Trophoblast cell (in vitro differentiated cells and primary cell): ENCODE results near the gene WDR35.

Experiments
- DNase-seq, 2 donors: peaks; one replicate each; pipeline ENCODE4 v3.0.0-alpha.2; 2016
- H2AFZ ChIP-seq: 2 replicates; pipeline ENCODE4 v1.6.1; 2013; ENCODE audit warnings: low read length, moderate library complexity, mild to moderate bottlenecking; ENCODE audit not compliant: insufficient read depth, poor library complexity
- H2AK5ac ChIP-seq: 2 replicates; pipeline ENCODE4 v1.6.1; 2013; ENCODE audit warnings: mild to moderate bottlenecking, low read length
- H2BK120ac ChIP-seq: 2 replicates; pipeline ENCODE4 v1.6.1; 2013; ENCODE audit warnings: low read length, mild to moderate bottlenecking, moderate library complexity; ENCODE audit not compliant: insufficient read depth, poor library complexity
- H2BK12ac ChIP-seq: 2 replicates; pipeline ENCODE4 v1.6.1; 2013; ENCODE audit warnings: mild to moderate bottlenecking, low read length, moderate library complexity
- H2BK5ac ChIP-seq: 2 replicates; pipeline ENCODE4 v1.6.1; 2013; ENCODE audit warnings: low read length, low read depth, moderate library complexity, mild to moderate bottlenecking; ENCODE audit not compliant: poor library complexity
- H3K14ac ChIP-seq: 2 replicates; pipeline ENCODE4 v1.6.1; 2013; ENCODE audit warnings: mild to moderate bottlenecking, low read length
- H3K18ac ChIP-seq: 2 replicates; pipeline ENCODE4 v1.6.1; 2013; ENCODE audit warnings: mild to moderate bottlenecking, low read length
- H3K23ac ChIP-seq: 2 replicates; pipeline ENCODE4 v1.6.1; 2013; ENCODE audit warnings: low read length
- H3K27ac ChIP-seq: 2 replicates; pipeline ENCODE4 v1.5.1; 2013; ENCODE audit warnings: low read depth, mild to moderate bottlenecking, inconsistent platforms, low read length, moderate library complexity
- H3K27me3 ChIP-seq: 2 replicates; pipeline ENCODE4 v1.6.1; 2013; ENCODE audit warnings: inconsistent platforms, mild to moderate bottlenecking, low read length, moderate library complexity; ENCODE audit not compliant: insufficient read depth
- H3K36me3 ChIP-seq, 2 experiments: 1 replicate in 1 of 2; 2 replicates in 1 of 2; pipeline ENCODE4 v1.6.1; 2013; ENCODE audit warnings: low read length in 2 of 2, mild to moderate bottlenecking in 2 of 2, moderate library complexity in 1 of 2; ENCODE audit not compliant: insufficient read depth in 2 of 2, control insufficient read depth in 1 of 2
- H3K4ac ChIP-seq: 2 replicates; pipeline ENCODE4 v1.6.1; 2013; ENCODE audit warnings: low read depth, mild to moderate bottlenecking, low read length, moderate library complexity
- H3K4me1 ChIP-seq, 2 experiments: 1 replicate in 1 of 2; 2 replicates in 1 of 2; pipeline ENCODE4 v1.6.1; 2013; ENCODE audit warnings: low read length in 2 of 2, mild to moderate bottlenecking in 2 of 2, moderate library complexity in 1 of 2; ENCODE audit not compliant: insufficient read depth in 2 of 2, control insufficient read depth in 1 of 2
- H3K4me2 ChIP-seq: 2 replicates; pipeline ENCODE4 v1.6.1; 2013; ENCODE audit warnings: inconsistent platforms, mild to moderate bottlenecking, low read length, moderate library complexity
- H3K4me3 ChIP-seq: 2 replicates; pipeline ENCODE4 v1.5.1; 2013; ENCODE audit warnings: mild to moderate bottlenecking, low read depth, low read length, inconsistent platforms
- H3K79me1 ChIP-seq: one replicate; pipeline ENCODE4 v1.6.1; 2013; ENCODE audit warnings: low read length
- H3K79me2 ChIP-seq: 2 replicates; pipeline ENCODE4 v1.6.1; 2013; ENCODE audit warnings: low read length, mild to moderate bottlenecking; ENCODE audit not compliant: control insufficient read depth, insufficient read depth, poor library complexity
- H3K9ac ChIP-seq: 2 replicates; pipeline ENCODE4 v1.6.1; 2013; ENCODE audit warnings: mild to moderate bottlenecking, low read length
- H3K9me3 ChIP-seq: 2 replicates; pipeline ENCODE4 v1.6.1; 2013; ENCODE audit warnings: low read depth, mild to moderate bottlenecking, control low read depth, inconsistent platforms, low read length; ENCODE audit not compliant: insufficient read depth
- H4K12ac ChIP-seq: 2 replicates; pipeline ENCODE4 v1.6.1; 2013; ENCODE audit warnings: low read depth, mild to moderate bottlenecking, low read length, moderate library complexity
- H4K8ac ChIP-seq: 2 replicates; pipeline ENCODE4 v1.6.1; 2013; ENCODE audit warnings: low read depth, mild to moderate bottlenecking, low read length, moderate library complexity
- H4K91ac ChIP-seq: one replicate; pipeline ENCODE4 v1.6.1; 2013; ENCODE audit warnings: low read depth, mild to moderate bottlenecking, low read length, moderate library complexity
- WGBS: extraction: QIAGEN DNeasy Blood & Tissue Kit; methylation state at CpG from one replicate; pipeline ENCODE4 v1.1.7; 2013; ENCODE audit warnings: missing lambda C conversion rate; ENCODE audit not compliant: insufficient read length, insufficient coverage; ENCODE audit errors: extremely low coverage; 5-methylcytosine and 5-hydroxymethylcytosine counted together

Gene WDR35

DNA sequence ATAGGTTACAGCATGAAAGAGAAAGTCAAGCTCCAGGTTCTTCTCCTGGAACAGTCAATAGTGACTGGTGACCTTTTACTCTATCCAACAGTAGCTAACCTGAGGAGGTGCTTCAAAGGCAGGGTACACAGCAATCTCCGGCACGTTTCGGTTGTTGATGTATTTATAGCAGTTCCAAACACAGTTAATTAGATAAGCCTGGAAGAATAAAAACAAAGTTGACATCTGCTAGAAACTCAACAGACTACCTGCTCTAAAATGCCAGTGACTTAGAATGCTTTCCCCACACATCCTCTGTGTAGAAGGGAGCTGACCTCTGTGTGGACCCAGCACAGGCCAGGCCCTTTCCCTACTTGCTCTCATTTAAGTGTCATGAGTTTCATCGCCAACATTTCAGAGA, 44.3 kb upstream of the WDR35 start:
- no peak overlapping the region for H2BK5ac ChIP-seq

DNA sequence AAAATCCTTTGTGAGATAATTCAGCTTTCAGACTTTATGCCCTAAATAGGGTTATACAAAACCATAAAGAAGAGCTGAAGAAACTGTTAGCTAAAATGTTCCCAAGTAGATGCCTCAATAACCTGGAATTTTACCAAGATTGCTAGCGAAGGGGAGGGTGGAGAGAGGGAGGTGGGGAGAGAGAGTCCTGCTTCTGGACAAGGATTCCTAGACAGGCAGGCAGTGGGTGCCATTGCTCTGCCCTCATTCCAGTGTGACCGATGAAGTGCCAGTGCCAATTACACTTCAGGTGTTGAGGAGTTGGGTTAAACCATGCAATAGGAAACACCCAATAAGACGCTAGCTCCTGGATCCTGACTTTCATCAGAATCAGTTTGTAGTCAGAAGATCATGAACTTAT, 43.4 kb upstream of the WDR35 start:
- Histone ChIP-seq H3K4me2 (no peak overlapping the region), H3K27ac (no peak overlapping the region)

More for the DNA sequence above, 44.3 kb upstream of the WDR35 start:
- H3K23ac ChIP-seq, result no peak overlapping the region
- H2AFZ ChIP-seq, result no peak overlapping the region
- no peak overlapping the region for H2AK5ac ChIP-seq
- H3K9ac ChIP-seq, result no peak overlapping the region
- no peak overlapping the region for H4K12ac ChIP-seq
- peaks cover 0 to 5% of the 10 kb centered on the region in 2 experiments for H3K4me1 ChIP-seq
- H3K79me1 ChIP-seq, result no peaks in the 10 kb centered on the region
- H4K91ac ChIP-seq, result no peak overlapping the region
- H4K8ac ChIP-seq, result no peak overlapping the region
- WGBS, result no CpG with 5 or more reads among the region's 4 CpGs
- no peak overlapping the region for H3K4me2 ChIP-seq
- peaks cover 17 to 46% of the 10 kb centered on the region in 2 experiments for H3K36me3 ChIP-seq
- H3K4me3 ChIP-seq, result no peak overlapping the region
- H3K27ac ChIP-seq, result peak overlapping the region; percentile 21
- H3K27me3 ChIP-seq, result no peaks in the 10 kb centered on the region
- H3K18ac ChIP-seq, result peak overlapping the region; percentile 58
- H2BK12ac ChIP-seq, result no peak overlapping the region
- H2BK120ac ChIP-seq, result no peak overlapping the region
- no peak overlapping the region for H3K14ac ChIP-seq
- peaks cover 2% of the 10 kb centered on the region for H3K9me3 ChIP-seq
- no peaks in the 10 kb centered on the region for H3K79me2 ChIP-seq
- H3K4ac ChIP-seq, result no peak overlapping the region
- no peak for DNase-seq

GRCh38 chr2:20030224-20030623, 40.3 kb upstream of the WDR35 start:
- Histone ChIP-seq H2AK5ac (no peak overlapping the region), H2BK5ac (no peak overlapping the region), H3K79me2 (no peaks in the 10 kb centered on the region), H3K14ac (no peak overlapping the region), H2AFZ (no peak overlapping the region), H2BK120ac (no peak overlapping the region), H4K12ac (no peak overlapping the region), H3K79me1 (no peaks in the 10 kb centered on the region), H3K4ac (no peak overlapping the region), H3K23ac (no peak overlapping the region), H3K9me3 (peaks cover 2% of the 10 kb centered on the region), H3K4me3 (no peak overlapping the region), H3K4me1 (peaks cover 0 to 5% of the 10 kb centered on the region in 2 experiments), H4K8ac (no peak overlapping the region), H3K9ac (no peak overlapping the region), H4K91ac (no peak overlapping the region), H3K27ac (no peak overlapping the region), H3K36me3 (peaks cover 8 to 27% of the 10 kb centered on the region in 2 experiments), H3K18ac (no peak overlapping the region), H3K4me2 (no peak overlapping the region), H3K27me3 (no peaks in the 10 kb centered on the region), H2BK12ac (no peak overlapping the region)
- WGBS, result no CpG with 5 or more reads among the region's 6 CpGs
- DNase-seq, result no peak

More for the DNA sequence above, 43.4 kb upstream of the WDR35 start:
- H3K18ac ChIP-seq, result no peak overlapping the region
- H3K4me3 ChIP-seq, result no peak overlapping the region
- H4K12ac ChIP-seq, result no peak overlapping the region
- H2BK12ac ChIP-seq, result no peak overlapping the region
- H3K14ac ChIP-seq, result no peak overlapping the region
- WGBS, result no CpG with 5 or more reads among the region's 3 CpGs
- H2AK5ac ChIP-seq, result no peak overlapping the region
- H3K79me2 ChIP-seq, result no peaks in the 10 kb centered on the region
- H3K9me3 ChIP-seq, result peaks cover 2% of the 10 kb centered on the region
- no peak overlapping the region for H2BK120ac ChIP-seq
- H4K8ac ChIP-seq, result no peak overlapping the region
- no peaks in the 10 kb centered on the region for H3K27me3 ChIP-seq
- peaks cover 0 to 5% of the 10 kb centered on the region in 2 experiments for H3K4me1 ChIP-seq
- no peak overlapping the region for H3K4ac ChIP-seq
- no peak overlapping the region for H2AFZ ChIP-seq
- peaks cover 11 to 43% of the 10 kb centered on the region in 2 experiments for H3K36me3 ChIP-seq
- DNase-seq, result no peak
- no peaks in the 10 kb centered on the region for H3K79me1 ChIP-seq
- H3K23ac ChIP-seq, result peak overlapping the region; percentile 40
- no peak overlapping the region for H4K91ac ChIP-seq
- H3K9ac ChIP-seq, result no peak overlapping the region
- no peak overlapping the region for H2BK5ac ChIP-seq

GRCh38 chr2:20027705-20028434, 38.0 kb upstream of the WDR35 start:
- Histone ChIP-seq H3K4ac (no peak overlapping the region), H3K79me2 (no peaks in the 10 kb centered on the region), H3K14ac (no peak overlapping the region), H2BK12ac (no peak overlapping the region), H4K12ac (no peak overlapping the region), H2BK5ac (no peak overlapping the region), H3K79me1 (no peaks in the 10 kb centered on the region), H4K91ac (no peak overlapping the region), H3K9ac (no peak overlapping the region), H2AK5ac (no peak overlapping the region), H3K4me2 (no peak overlapping the region), H3K4me1 (no peaks in the 10 kb centered on the region), H3K27ac (no peak overlapping the region), H2BK120ac (no peak overlapping the region), H3K23ac (no peak overlapping the region), H2AFZ (no peak overlapping the region), H3K27me3 (no peaks in the 10 kb centered on the region), H4K8ac (no peak overlapping the region), H3K18ac (no peak overlapping the region), H3K9me3 (peaks cover 2% of the 10 kb centered on the region), H3K4me3 (no peak overlapping the region), H3K36me3 (peaks cover 4 to 11% of the 10 kb centered on the region in 2 experiments)
- no CpG with 5 or more reads among the region's 3 CpGs for WGBS
- DNase-seq, result no peak
